Measurements from ENCODE around the gene SLCO4C1. TPM values are rescaled to one million over a fixed set of nuclear protein-coding genes. Genes with fewer than 3 reads are reported as not detected.

SLCO4C1 gene
- polyA plus RNA-seq, 1 of the 3 experiments (the other 2 are of a cell fraction): not detected

DNA sequence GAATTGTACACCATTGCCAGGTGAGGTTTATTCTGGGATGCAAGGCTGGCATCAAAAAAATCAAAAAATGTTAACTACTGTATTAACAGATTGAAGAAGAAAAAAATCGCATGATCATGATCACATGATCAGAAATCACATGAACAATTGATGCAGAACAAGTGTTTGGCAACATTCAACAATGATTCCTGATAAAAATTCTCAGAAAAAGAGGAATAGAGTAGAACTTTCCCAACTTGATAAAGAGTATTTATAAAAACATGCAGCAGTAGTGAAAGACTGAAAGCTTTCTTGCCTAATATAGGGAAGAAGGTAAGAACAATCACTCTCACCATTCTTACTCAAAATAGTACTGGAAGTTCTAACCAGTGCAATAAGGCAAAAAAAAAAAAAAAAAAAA is 16.4 kb downstream of the SLCO4C1 start:
- H3K4me1 ChIP-seq (ENCODE audit: control insufficient read depth in 1 of 2, insufficient read depth in 2 of 2, low read depth in 1 of 2, low read length in 1 of 2): no peaks in the 10 kb centered on the region
- H4K20me1 ChIP-seq (ENCODE audit: insufficient read depth): no peaks in the 10 kb centered on the region
- H3K27ac ChIP-seq (ENCODE audit: low read depth in 2 of 2, low read length in 1 of 2): no peak overlapping the region
- H3K4me3 ChIP-seq (ENCODE audit: low read depth in 2 of 2, low read length in 1 of 2): no peak overlapping the region
- no peak overlapping the region for H3K9ac ChIP-seq
- no peaks in the 10 kb centered on the region for H3K9me3 ChIP-seq
- TF ChIP-seq NFIC (IDR thresholded peaks at IDR 0.05; ENCODE audit: borderline replicate concordance): no peak
- H3K27me3 ChIP-seq (ENCODE audit: insufficient read depth): no peaks in the 10 kb centered on the region
- no peak overlapping the region for H3K4me2 ChIP-seq
- no peaks in the 10 kb centered on the region for H3F3A ChIP-seq (replicated peaks; ENCODE audit: insufficient read depth)
- CTCF ChIA-PET: no interaction called here
- H2AFZ ChIP-seq (ENCODE audit: low read depth): no peak overlapping the region
- H3K79me2 ChIP-seq (ENCODE audit: insufficient read depth): no peaks in the 10 kb centered on the region
- POLR2A ChIA-PET: no interaction called here
- DNase-seq: no peak
- H3K9me2 ChIP-seq: no peaks in the 10 kb centered on the region
- no peaks in the 10 kb centered on the region for H3K36me3 ChIP-seq (replicated peaks in 1 of 2; ENCODE audit: control insufficient read depth in 1 of 2, insufficient read depth in 2 of 2, low read length in 1 of 2)
- WGBS (ENCODE audit: low lambda C conversion rate): 27% methylated on average over 1 of the region's 1 CpG

DNA sequence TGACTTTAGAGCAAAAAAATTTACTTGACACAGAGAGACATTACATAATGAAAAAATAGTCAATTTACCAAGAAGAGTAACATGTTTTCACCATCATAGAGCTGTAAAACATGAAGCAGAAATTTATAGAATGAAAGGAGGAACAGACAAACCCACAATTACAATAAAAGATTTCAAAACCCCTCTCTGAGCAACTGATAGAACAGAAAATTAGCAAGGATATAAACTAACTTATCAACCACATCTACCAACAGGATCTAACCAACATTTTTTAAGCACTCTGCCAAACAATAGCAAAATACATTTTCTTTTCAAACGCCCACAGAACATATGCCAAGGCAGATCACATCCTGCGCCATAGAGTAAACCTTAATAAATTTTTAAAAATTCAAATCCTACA is 17.9 kb downstream of the SLCO4C1 start:
- Histone ChIP-seq H2AFZ (ENCODE audit: low read depth) (no peak overlapping the region), H3K9me3 (no peaks in the 10 kb centered on the region), H3K9ac (no peak overlapping the region), H3K4me1 (ENCODE audit: control insufficient read depth in 1 of 2, insufficient read depth in 2 of 2, low read depth in 1 of 2, low read length in 1 of 2) (no peaks in the 10 kb centered on the region), H3K36me3 (replicated peaks in 1 of 2; ENCODE audit: control insufficient read depth in 1 of 2, insufficient read depth in 2 of 2, low read length in 1 of 2) (no peaks in the 10 kb centered on the region), H3K9me2 (no peaks in the 10 kb centered on the region), H3K4me2 (no peak overlapping the region), H3K4me3 (ENCODE audit: low read depth in 2 of 2, low read length in 1 of 2) (no peak overlapping the region), H3F3A (replicated peaks; ENCODE audit: insufficient read depth) (no peaks in the 10 kb centered on the region), H3K27me3 (ENCODE audit: insufficient read depth) (no peaks in the 10 kb centered on the region), H3K79me2 (ENCODE audit: insufficient read depth) (no peaks in the 10 kb centered on the region), H4K20me1 (ENCODE audit: insufficient read depth) (no peaks in the 10 kb centered on the region), H3K27ac (ENCODE audit: low read depth in 2 of 2, low read length in 1 of 2) (no peak overlapping the region)
- TF ChIP-seq CHD2 (IDR thresholded peaks at IDR 0.05; ENCODE audit: low read length, partially characterized antibody): no peak
- TF ChIP-seq SIN3A (IDR thresholded peaks at IDR 0.05; ENCODE audit: borderline replicate concordance, low read depth, low read length): no peak
- no peak for TF ChIP-seq POLR2AphosphoS5 (IDR thresholded peaks at IDR 0.05; ENCODE audit: low read depth, low read length)
- no peak for TF ChIP-seq MXI1 (IDR thresholded peaks at IDR 0.05; ENCODE audit: low read depth, low read length)
- TF ChIP-seq GABPA (IDR thresholded peaks at IDR 0.05; ENCODE audit: low read depth): no peak
- TF ChIP-seq EZH2phosphoT487 (IDR thresholded peaks at IDR 0.05; ENCODE audit: borderline replicate concordance, low read depth): no peak
- TF ChIP-seq, protein P1, sequence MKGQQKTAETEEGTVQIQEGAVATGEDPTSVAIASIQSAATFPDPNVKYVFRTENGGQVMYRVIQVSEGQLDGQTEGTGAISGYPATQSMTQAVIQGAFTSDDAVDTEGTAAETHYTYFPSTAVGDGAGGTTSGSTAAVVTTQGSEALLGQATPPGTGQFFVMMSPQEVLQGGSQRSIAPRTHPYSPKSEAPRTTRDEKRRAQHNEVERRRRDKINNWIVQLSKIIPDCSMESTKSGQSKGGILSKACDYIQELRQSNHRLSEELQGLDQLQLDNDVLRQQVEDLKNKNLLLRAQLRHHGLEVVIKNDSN (IDR thresholded peaks at IDR 0.05; ENCODE audit: borderline replicate concordance, low read depth): no peak
- ChIA-PET CTCF (interaction anchor here (0.8 kb wide), 1 partner anchor 18 kb away, joined by 3 read pairs; the partner anchor contains the start of gene SLCO4C1), POLR2A (no interaction called here)
- no peak for DNase-seq
- WGBS (ENCODE audit: low lambda C conversion rate): 56% methylated on average over 2 of the region's 2 CpGs

DNA sequence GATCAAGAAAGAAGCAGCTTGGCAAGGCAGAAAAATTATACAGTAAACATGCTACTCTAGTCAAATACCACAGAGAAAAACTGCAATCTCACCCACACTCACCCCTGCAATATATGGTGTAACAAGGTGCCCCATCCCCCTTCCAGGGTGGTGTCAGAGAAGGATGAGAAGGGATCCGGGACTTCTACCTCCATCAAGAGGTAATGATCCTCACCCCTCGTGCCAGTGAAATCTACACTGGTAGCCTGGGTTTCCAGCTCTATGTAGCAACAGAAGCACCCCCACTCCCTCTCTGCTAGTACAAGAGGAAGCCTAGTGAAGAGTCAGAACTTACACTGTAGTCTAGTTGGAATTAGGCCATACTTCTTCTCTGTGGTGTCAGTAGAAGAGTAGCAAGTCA is 18.9 kb downstream of the SLCO4C1 start:
- no peak overlapping the region; a peak in 1 of 4 replicates for H3K4me3 ChIP-seq (ENCODE audit: low read depth in 2 of 2, low read length in 1 of 2)
- no peaks in the 10 kb centered on the region for H3K36me3 ChIP-seq (replicated peaks in 1 of 2; ENCODE audit: control insufficient read depth in 1 of 2, insufficient read depth in 2 of 2, low read length in 1 of 2)
- no peaks in the 10 kb centered on the region for H3K9me2 ChIP-seq
- no peaks in the 10 kb centered on the region for H3K9me3 ChIP-seq
- DNase-seq: no peak
- H3K27ac ChIP-seq (ENCODE audit: low read depth in 2 of 2, low read length in 1 of 2): no peak overlapping the region
- H3F3A ChIP-seq (replicated peaks; ENCODE audit: insufficient read depth): no peaks in the 10 kb centered on the region
- no peak overlapping the region for H3K9ac ChIP-seq
- no peaks in the 10 kb centered on the region for H3K79me2 ChIP-seq (ENCODE audit: insufficient read depth)
- ChIA-PET CTCF (interaction anchor here (1.4 kb wide), 2 partner anchors 18 to 307 kb away, joined by 3 to 6 read pairs; partner anchors contain the start of gene SLCO4C1), POLR2A (no interaction called here)
- WGBS (ENCODE audit: low lambda C conversion rate): 40% methylated on average over 1 of the region's 2 CpGs
- no peak overlapping the region for H2AFZ ChIP-seq (ENCODE audit: low read depth)
- H3K4me1 ChIP-seq (ENCODE audit: control insufficient read depth in 1 of 2, insufficient read depth in 2 of 2, low read depth in 1 of 2, low read length in 1 of 2): no peaks in the 10 kb centered on the region
- H3K27me3 ChIP-seq (ENCODE audit: insufficient read depth): no peaks in the 10 kb centered on the region
- H3K4me2 ChIP-seq: no peak overlapping the region
- no peaks in the 10 kb centered on the region for H4K20me1 ChIP-seq (ENCODE audit: insufficient read depth)
- TF ChIP-seq, protein P2, sequence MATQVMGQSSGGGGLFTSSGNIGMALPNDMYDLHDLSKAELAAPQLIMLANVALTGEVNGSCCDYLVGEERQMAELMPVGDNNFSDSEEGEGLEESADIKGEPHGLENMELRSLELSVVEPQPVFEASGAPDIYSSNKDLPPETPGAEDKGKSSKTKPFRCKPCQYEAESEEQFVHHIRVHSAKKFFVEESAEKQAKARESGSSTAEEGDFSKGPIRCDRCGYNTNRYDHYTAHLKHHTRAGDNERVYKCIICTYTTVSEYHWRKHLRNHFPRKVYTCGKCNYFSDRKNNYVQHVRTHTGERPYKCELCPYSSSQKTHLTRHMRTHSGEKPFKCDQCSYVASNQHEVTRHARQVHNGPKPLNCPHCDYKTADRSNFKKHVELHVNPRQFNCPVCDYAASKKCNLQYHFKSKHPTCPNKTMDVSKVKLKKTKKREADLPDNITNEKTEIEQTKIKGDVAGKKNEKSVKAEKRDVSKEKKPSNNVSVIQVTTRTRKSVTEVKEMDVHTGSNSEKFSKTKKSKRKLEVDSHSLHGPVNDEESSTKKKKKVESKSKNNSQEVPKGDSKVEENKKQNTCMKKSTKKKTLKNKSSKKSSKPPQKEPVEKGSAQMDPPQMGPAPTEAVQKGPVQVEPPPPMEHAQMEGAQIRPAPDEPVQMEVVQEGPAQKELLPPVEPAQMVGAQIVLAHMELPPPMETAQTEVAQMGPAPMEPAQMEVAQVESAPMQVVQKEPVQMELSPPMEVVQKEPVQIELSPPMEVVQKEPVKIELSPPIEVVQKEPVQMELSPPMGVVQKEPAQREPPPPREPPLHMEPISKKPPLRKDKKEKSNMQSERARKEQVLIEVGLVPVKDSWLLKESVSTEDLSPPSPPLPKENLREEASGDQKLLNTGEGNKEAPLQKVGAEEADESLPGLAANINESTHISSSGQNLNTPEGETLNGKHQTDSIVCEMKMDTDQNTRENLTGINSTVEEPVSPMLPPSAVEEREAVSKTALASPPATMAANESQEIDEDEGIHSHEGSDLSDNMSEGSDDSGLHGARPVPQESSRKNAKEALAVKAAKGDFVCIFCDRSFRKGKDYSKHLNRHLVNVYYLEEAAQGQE (IDR thresholded peaks at IDR 0.05; ENCODE audit: low read depth, low read length): no peak
- no peak for TF ChIP-seq TEAD4 (IDR thresholded peaks at IDR 0.05; ENCODE audit: borderline replicate concordance, insufficient read depth)
- no peak for TF ChIP-seq RXRA (IDR thresholded peaks at IDR 0.05; ENCODE audit: borderline replicate concordance, low read depth)
- no peak for TF ChIP-seq JUND (IDR thresholded peaks at IDR 0.05)
- TF ChIP-seq RFX5 (IDR thresholded peaks at IDR 0.05; ENCODE audit: low read length): no peak
- no peak for TF ChIP-seq GATA2 (CRISPR knock-in tag; IDR thresholded peaks at IDR 0.05)
- no peak for TF ChIP-seq FOXM1 (IDR thresholded peaks at IDR 0.05; ENCODE audit: low read depth)
- no peak for TF ChIP-seq MEF2A (IDR thresholded peaks at IDR 0.05; ENCODE audit: borderline replicate concordance, low read depth)
- TF ChIP-seq, protein P3, sequence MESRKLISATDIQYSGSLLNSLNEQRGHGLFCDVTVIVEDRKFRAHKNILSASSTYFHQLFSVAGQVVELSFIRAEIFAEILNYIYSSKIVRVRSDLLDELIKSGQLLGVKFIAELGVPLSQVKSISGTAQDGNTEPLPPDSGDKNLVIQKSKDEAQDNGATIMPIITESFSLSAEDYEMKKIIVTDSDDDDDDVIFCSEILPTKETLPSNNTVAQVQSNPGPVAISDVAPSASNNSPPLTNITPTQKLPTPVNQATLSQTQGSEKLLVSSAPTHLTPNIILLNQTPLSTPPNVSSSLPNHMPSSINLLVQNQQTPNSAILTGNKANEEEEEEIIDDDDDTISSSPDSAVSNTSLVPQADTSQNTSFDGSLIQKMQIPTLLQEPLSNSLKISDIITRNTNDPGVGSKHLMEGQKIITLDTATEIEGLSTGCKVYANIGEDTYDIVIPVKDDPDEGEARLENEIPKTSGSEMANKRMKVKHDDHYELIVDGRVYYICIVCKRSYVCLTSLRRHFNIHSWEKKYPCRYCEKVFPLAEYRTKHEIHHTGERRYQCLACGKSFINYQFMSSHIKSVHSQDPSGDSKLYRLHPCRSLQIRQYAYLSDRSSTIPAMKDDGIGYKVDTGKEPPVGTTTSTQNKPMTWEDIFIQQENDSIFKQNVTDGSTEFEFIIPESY (IDR thresholded peaks at IDR 0.05; ENCODE audit: borderline replicate concordance, low read depth): no peak
- TF ChIP-seq EZH2phosphoT487 (IDR thresholded peaks at IDR 0.05; ENCODE audit: borderline replicate concordance, low read depth): no peak
- TF ChIP-seq SMC3 (IDR thresholded peaks at IDR 0.05; ENCODE audit: low read depth, low read length): no peak

Data from SK-N-SH (cell line).